H1 (cell line): ENCODE results near the gene PDS5A. TPM values are rescaled to one million over a fixed set of nuclear protein-coding genes. Genes with fewer than 3 reads are reported as not detected.

Experiments used
- CTCF ChIA-PET: fragments of 300-600 bp; sonication (Branson Sonifier 250); formaldehyde crosslinking; loops from one replicate; lab custom pipeline; 2021; ENCODE audit not compliant: partially characterized antibody; lab: Charles Lee
- POLR2A ChIA-PET: fragments of 300-600 bp; sonication (Branson Sonifier 250); formaldehyde crosslinking; loops from one replicate; lab custom pipeline; 2021; ENCODE audit warnings: inconsistent platforms; ENCODE audit not compliant: partially characterized antibody; lab: Charles Lee
- DNase-seq, 2 experiments: peaks; one replicate each; pipeline versions ENCODE4 v3.0.0 to v3.0.0-alpha.2; 2010 to 2022; ENCODE audit warnings: low spot score in 2 of 2, low read depth in 1 of 2, mixed read lengths in 1 of 2
- FAIRE-seq: peaks from 2 replicates; lab custom pipeline; 2011; peaks lifted over from hg19 to GRCh38; lab: Jason Lieb, UNC
- H2AFZ ChIP-seq: 2 replicates; pipeline ENCODE4 v1.8.1; 2012; ENCODE audit warnings: low read length, inconsistent platforms
- H2AK5ac ChIP-seq: 2 replicates; pipeline ENCODE4 v1.6.1; 2013; ENCODE audit warnings: low read depth, low read length
- H2BK120ac ChIP-seq: replicated peaks from 2 replicates; pipeline ENCODE3; 2013; ENCODE audit warnings: low read depth, low read length, inconsistent platforms
- H2BK12ac ChIP-seq: 2 replicates; pipeline ENCODE4 v1.6.1; 2013; ENCODE audit warnings: low read depth, low read length
- H2BK15ac ChIP-seq: 2 replicates; pipeline ENCODE4 v1.6.1; 2013; ENCODE audit warnings: low read length
- H2BK20ac ChIP-seq: 2 replicates; pipeline ENCODE4 v1.6.1; 2013; ENCODE audit warnings: low read length
- H2BK5ac ChIP-seq: 2 replicates; pipeline ENCODE4 v1.6.1; 2013; ENCODE audit warnings: low read depth, low read length
- H3K14ac ChIP-seq: 2 replicates; pipeline ENCODE4 v1.6.1; 2013; ENCODE audit warnings: inconsistent platforms; ENCODE audit not compliant: insufficient read length
- H3K18ac ChIP-seq: 2 replicates; pipeline ENCODE4 v1.6.1; 2013; ENCODE audit warnings: low read length; ENCODE audit errors: extremely low read depth
- H3K23ac ChIP-seq: 2 replicates; pipeline ENCODE4 v1.6.1; 2013; ENCODE audit warnings: inconsistent platforms; ENCODE audit not compliant: insufficient read length
- H3K23me2 ChIP-seq: 2 replicates; pipeline ENCODE4 v1.6.1; 2013; ENCODE audit warnings: low read depth, low read length
- H3K27ac ChIP-seq: 2 replicates; pipeline ENCODE4 v1.6.1; 2011; ENCODE audit warnings: low read depth, low read length, inconsistent platforms
- H3K27me3 ChIP-seq, 4 experiments: replicated peaks in 1 of 4; 1 replicate in 1 of 4; 2 replicates in 3 of 4; pipeline versions ENCODE4 v1.6.1 to v1.8.1; 2011 to 2013; ENCODE audit warnings: low read length in 3 of 4, mild to moderate bottlenecking in 3 of 4, inconsistent platforms in 2 of 4, mixed read lengths in 2 of 4, moderate library complexity in 1 of 4; ENCODE audit not compliant: control insufficient read depth in 3 of 4, insufficient read depth in 3 of 4; ENCODE audit errors: extremely low read depth in 1 of 4
- H3K36me3 ChIP-seq, 4 experiments: 2 replicates each; pipeline versions ENCODE4 v1.6.1 to v1.8.1; 2011 to 2013; ENCODE audit warnings: mild to moderate bottlenecking in 4 of 4, low read length in 3 of 4, moderate library complexity in 2 of 4, control low read depth in 1 of 4, inconsistent platforms in 1 of 4; ENCODE audit not compliant: insufficient read depth in 4 of 4, control insufficient read depth in 2 of 4
- H3K4ac ChIP-seq: replicated peaks from 2 replicates; pipeline ENCODE3; 2013; ENCODE audit warnings: low read length, low read depth, mixed read lengths, inconsistent platforms; ENCODE audit not compliant: insufficient read length
- H3K4me1 ChIP-seq, 4 experiments: replicated peaks in 1 of 4; 1 replicate in 1 of 4; 2 replicates in 3 of 4; pipeline versions ENCODE4 v1.6.1 to v1.8.1; 2011 to 2013; ENCODE audit warnings: low read length in 3 of 4, inconsistent platforms in 2 of 4, mixed read lengths in 1 of 4; ENCODE audit not compliant: insufficient read depth in 4 of 4, control insufficient read depth in 3 of 4
- H3K4me2 ChIP-seq, 2 experiments: 2 replicates each; pipeline versions ENCODE4 v1.6.1 to v1.8.1; 2011 to 2013; ENCODE audit warnings: low read depth in 2 of 2, low read length in 2 of 2, control low read depth in 1 of 2, inconsistent platforms in 1 of 2, mild to moderate bottlenecking in 1 of 2; ENCODE audit not compliant: insufficient read depth in 1 of 2
- H3K4me3 ChIP-seq, 4 experiments: fragments of 200-600, 300-600 bp in 1 of 4; sonication (generic), shearing (Covaris generic), sonication (Bioruptor Twin) in 1 of 4; 2 replicates each; pipeline versions ENCODE4 v1.5.1 to v1.8.1; 2011 to 2016; ENCODE audit warnings: low read length in 4 of 4, low read depth in 3 of 4, control low read depth in 2 of 4, inconsistent platforms in 2 of 4, mild to moderate bottlenecking in 2 of 4, mixed read lengths in 1 of 4, moderate library complexity in 1 of 4; ENCODE audit not compliant: insufficient read depth in 2 of 4; ENCODE audit errors: extremely low read depth in 1 of 4
- H3K56ac ChIP-seq: replicated peaks from 2 replicates; pipeline ENCODE3; 2013; ENCODE audit warnings: low read depth, mild to moderate bottlenecking, mixed read lengths, low read length, inconsistent platforms; ENCODE audit not compliant: insufficient read length
- H3K79me1 ChIP-seq: 2 replicates; pipeline ENCODE4 v1.6.1; 2013; ENCODE audit warnings: low read depth, low read length, control low read depth
- H3K79me2 ChIP-seq, 2 experiments: 2 replicates each; pipeline versions ENCODE4 v1.6.1 to v1.8.1; 2012 to 2013; ENCODE audit warnings: low read length in 2 of 2, mild to moderate bottlenecking in 2 of 2, inconsistent platforms in 1 of 2; ENCODE audit not compliant: insufficient read depth in 2 of 2, control insufficient read depth in 1 of 2
- H3K9ac ChIP-seq, 4 experiments: replicated peaks in 1 of 4; 1 replicate in 1 of 4; 2 replicates in 3 of 4; pipeline versions ENCODE4 v1.6.1 to v1.8.1; 2011 to 2013; ENCODE audit warnings: low read depth in 3 of 4, low read length in 3 of 4, control low read depth in 2 of 4, mild to moderate bottlenecking in 2 of 4, moderate library complexity in 2 of 4, inconsistent platforms in 1 of 4; ENCODE audit errors: extremely low read depth in 1 of 4
- H3K9me3 ChIP-seq, 2 experiments: 2 replicates each; pipeline versions ENCODE4 v1.6.1 to v1.8.1; 2012 to 2013; ENCODE audit warnings: mild to moderate bottlenecking in 2 of 2, moderate library complexity in 2 of 2, control low read depth in 1 of 2, inconsistent platforms in 1 of 2, low read depth in 1 of 2, low read length in 1 of 2, mixed read lengths in 1 of 2; ENCODE audit not compliant: insufficient read depth in 2 of 2
- H4K20me1 ChIP-seq, 2 experiments: replicated peaks in 1 of 2; 2 replicates each; pipeline versions ENCODE3 to v1.8.1; 2011 to 2013; ENCODE audit warnings: inconsistent platforms in 2 of 2, low read length in 2 of 2, mild to moderate bottlenecking in 1 of 2; ENCODE audit not compliant: insufficient read depth in 2 of 2, control insufficient read depth in 1 of 2
- H4K5ac ChIP-seq: 2 replicates; pipeline ENCODE4 v1.6.1; 2013; ENCODE audit warnings: low read length, low read depth, mixed read lengths, inconsistent platforms; ENCODE audit not compliant: insufficient read length
- H4K8ac ChIP-seq: 2 replicates; pipeline ENCODE4 v1.8.0; 2013; ENCODE audit warnings: mild to moderate bottlenecking, moderate library complexity, low read length, inconsistent platforms; ENCODE audit not compliant: insufficient read depth; ENCODE audit errors: extremely low read depth
- H4K91ac ChIP-seq: replicated peaks from 2 replicates; pipeline ENCODE3; 2013; ENCODE audit warnings: low read length, mixed read lengths, inconsistent platforms; ENCODE audit not compliant: insufficient read length
- BRCA1 ChIP-seq: IDR thresholded peaks from 2 replicates; pipeline ENCODE4 v1.6.1; 2012; ENCODE audit warnings: low read depth, low read length, improper control_type of control experiment
- CHD1 ChIP-seq: IDR thresholded peaks from 2 replicates; pipeline ENCODE4 v1.6.1; 2012; ENCODE audit warnings: low read depth, low read length, improper control_type of control experiment
- CREB1 ChIP-seq: IDR thresholded peaks from 2 replicates; pipeline ENCODE4 v1.6.1; 2012; ENCODE audit warnings: inconsistent platforms
- EZH2 ChIP-seq: fragments of 200-600 bp; sonication (generic); IDR thresholded peaks from 2 replicates; pipeline ENCODE4 v1.7.1; 2012; ENCODE audit warnings: low read depth, mild to moderate bottlenecking, moderate library complexity, low read length, inconsistent platforms; ENCODE audit not compliant: severe bottlenecking
- KDM5A ChIP-seq: fragments of 200-600 bp; IDR thresholded peaks from 2 replicates; pipeline ENCODE4 v1.7.1; 2012; ENCODE audit warnings: mild to moderate bottlenecking, low read length, inconsistent platforms, mixed read lengths
- NRF1 ChIP-seq: IDR thresholded peaks from 2 replicates; pipeline ENCODE4 v1.6.1; 2011; ENCODE audit warnings: mild to moderate bottlenecking, low read depth, low read length, improper control_type of control experiment
- RXRA ChIP-seq: IDR thresholded peaks from 2 replicates; pipeline ENCODE4 v1.6.1; 2011; ENCODE audit warnings: low read depth, mild to moderate bottlenecking, low read length, moderate library complexity; ENCODE audit not compliant: insufficient read depth
- SIRT6 ChIP-seq: IDR thresholded peaks from one replicate; pipeline ENCODE4 v1.7.1; 2012; ENCODE audit warnings: low read length, inconsistent platforms
- SIX5 ChIP-seq: IDR thresholded peaks from 2 replicates; pipeline ENCODE4 v1.6.1; 2011; ENCODE audit warnings: mild to moderate bottlenecking, low read depth, low read length
- SP4 ChIP-seq: IDR thresholded peaks from 2 replicates; pipeline ENCODE4 v1.6.1; 2012; ENCODE audit warnings: low read length, inconsistent platforms
- SUZ12 ChIP-seq: fragments of 200-600 bp; sonication (generic); IDR thresholded peaks from 2 replicates; pipeline ENCODE4 v1.6.1; 2012; ENCODE audit warnings: mild to moderate bottlenecking, inconsistent platforms, low read length, moderate library complexity, mixed read lengths
- TEAD4 ChIP-seq: IDR thresholded peaks from 2 replicates; pipeline ENCODE4 v1.6.1; 2012; ENCODE audit warnings: low read depth, low read length, inconsistent platforms, mixed read lengths
- YY1 ChIP-seq: IDR thresholded peaks from 2 replicates; pipeline ENCODE4 v1.6.1; 2011; ENCODE audit warnings: low read depth, mild to moderate bottlenecking, low read length
- WGBS, 2 experiments: shearing (Covaris generic) in 1 of 2; methylation state at CpG; one replicate each; pipeline versions ENCODE4 v1.1.6 to v1.1.7; 2013 to 2015; ENCODE audit warnings: low lambda C conversion rate in 2 of 2, mixed read lengths in 2 of 2, inconsistent platforms in 1 of 2, low coverage in 1 of 2, missing lambda C conversion rate in 1 of 2; ENCODE audit not compliant: insufficient replicate concordance in 2 of 2, insufficient coverage in 1 of 2, insufficient read length in 1 of 2; ENCODE audit errors: extremely low coverage in 1 of 2, missing lambda C conversion rate in 1 of 2; 5-methylcytosine and 5-hydroxymethylcytosine counted together
- polyA plus RNA-seq, 7 experiments: library from polyadenylated mRNA; depleted of rRNA in 3 of 7; stranded (reverse) in 5 of 7; unstranded in 2 of 7; fragments of >200 nt in 5 of 7; fragments of 200-250 nt in 2 of 7; gene quantifications; 1 replicate in 5 of 7; 2 replicates in 1 of 7; 4 replicates in 1 of 7; pipeline versions ENCODE4 v1.2.1 to v1.2.3, GENCODE V29; 2011 to 2013; ENCODE audit warnings: missing spikeins in 2 of 7, mixed read lengths in 2 of 7
- total RNA-seq: library from RNA; stranded (reverse); fragmentation: NEBNext Ultra II Directional; extraction: Animal tissue kit (Norgen Biotek cat#: 25700); gene quantifications from 2 replicates; pipeline ENCODE4 v1.2.1, GENCODE V29; 2021
- TF ChIP-seq, protein P1 (sequence below): IDR thresholded peaks from 2 replicates; pipeline ENCODE4 v1.6.1; 2012; ENCODE audit warnings: inconsistent platforms
- TF ChIP-seq, protein P2 (sequence below): IDR thresholded peaks from 2 replicates; pipeline ENCODE4 v1.6.1; 2012; ENCODE audit warnings: low read length, inconsistent platforms

Gene PDS5A
- total and polyA plus RNA-seq, 2 of the 8 experiments (the other 6 are each of a cell fraction or from before 2014, with no cell fraction given), result 15.5 to 76.6 TPM

DNA sequence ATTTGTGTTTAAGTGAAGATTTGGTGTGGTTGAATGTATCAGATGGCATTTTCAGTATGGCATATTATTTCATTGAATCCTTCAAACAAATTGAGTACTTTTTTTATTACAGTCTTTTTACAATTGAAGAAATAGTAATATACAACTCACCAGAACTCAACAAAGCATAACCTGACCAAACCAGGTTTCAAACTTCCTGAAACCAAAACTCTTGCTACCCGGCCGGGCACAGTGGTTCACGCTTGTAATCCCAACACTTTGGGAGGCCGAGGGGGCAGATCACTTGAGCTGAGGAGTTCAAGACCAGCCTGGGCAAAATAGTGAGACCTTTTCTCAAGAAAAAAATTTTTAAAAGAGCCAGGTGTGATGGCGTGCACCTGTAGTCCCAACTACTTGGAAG lies 185.6 kb downstream of the PDS5A start:
- CTCF ChIA-PET, result interaction anchor here (1.9 kb wide), 1 partner anchor 323 kb away, joined by 6 read pairs; no protein-coding TSS in a partner anchor
- H2AK5ac ChIP-seq, result no peak overlapping the region

More for the DNA sequence above, 185.6 kb downstream of the PDS5A start:
- H3K14ac ChIP-seq, result no peak overlapping the region
- no peaks in the 10 kb centered on the region for H3K27me3 ChIP-seq
- no peak overlapping the region for H2BK12ac ChIP-seq
- POLR2A ChIA-PET, result no interaction called here
- H2BK15ac ChIP-seq, result no peak overlapping the region
- no peak overlapping the region for H3K27ac ChIP-seq
- TF ChIP-seq SIRT6 (no peak), KDM5A (no peak), EZH2 (no peak), RXRA (no peak), BRCA1 (no peak), YY1 (no peak), CHD1 (no peak), NRF1 (no peak), SUZ12 (no peak), CREB1 (no peak), TEAD4 (no peak), SIX5 (no peak), SP4 (no peak)
- TF ChIP-seq, protein P1, sequence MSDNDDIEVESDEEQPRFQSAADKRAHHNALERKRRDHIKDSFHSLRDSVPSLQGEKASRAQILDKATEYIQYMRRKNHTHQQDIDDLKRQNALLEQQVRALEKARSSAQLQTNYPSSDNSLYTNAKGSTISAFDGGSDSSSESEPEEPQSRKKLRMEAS, result no peak
- TF ChIP-seq, protein P2, sequence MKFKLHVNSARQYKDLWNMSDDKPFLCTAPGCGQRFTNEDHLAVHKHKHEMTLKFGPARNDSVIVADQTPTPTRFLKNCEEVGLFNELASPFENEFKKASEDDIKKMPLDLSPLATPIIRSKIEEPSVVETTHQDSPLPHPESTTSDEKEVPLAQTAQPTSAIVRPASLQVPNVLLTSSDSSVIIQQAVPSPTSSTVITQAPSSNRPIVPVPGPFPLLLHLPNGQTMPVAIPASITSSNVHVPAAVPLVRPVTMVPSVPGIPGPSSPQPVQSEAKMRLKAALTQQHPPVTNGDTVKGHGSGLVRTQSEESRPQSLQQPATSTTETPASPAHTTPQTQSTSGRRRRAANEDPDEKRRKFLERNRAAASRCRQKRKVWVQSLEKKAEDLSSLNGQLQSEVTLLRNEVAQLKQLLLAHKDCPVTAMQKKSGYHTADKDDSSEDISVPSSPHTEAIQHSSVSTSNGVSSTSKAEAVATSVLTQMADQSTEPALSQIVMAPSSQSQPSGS, result no peak
- TF ChIP-seq, all 59 proteins: peak for 0
- H4K91ac ChIP-seq, result no peak overlapping the region
- H3K56ac ChIP-seq, result no peak overlapping the region
- no peaks in the 10 kb centered on the region for H3K79me2 ChIP-seq
- no peak overlapping the region for H2BK20ac ChIP-seq
- no peaks in the 10 kb centered on the region for H3K9me3 ChIP-seq
- H3K36me3 ChIP-seq, result no peaks in the 10 kb centered on the region
- H3K9ac ChIP-seq, result no peak overlapping the region
- H3K4me1 ChIP-seq, result no peaks in the 10 kb centered on the region
- H4K5ac ChIP-seq, result no peak overlapping the region
- H3K4me2 ChIP-seq, result no peak overlapping the region
- H3K79me1 ChIP-seq, result no peaks in the 10 kb centered on the region
- no peaks in the 10 kb centered on the region for H4K20me1 ChIP-seq
- no peak overlapping the region for H4K8ac ChIP-seq
- H2AFZ ChIP-seq, result no peak overlapping the region
- H3K23ac ChIP-seq, result no peak overlapping the region
- H3K18ac ChIP-seq, result no peak overlapping the region
- no peak overlapping the region for H3K4me3 ChIP-seq
- H2BK120ac ChIP-seq, result no peak overlapping the region
- H3K23me2 ChIP-seq, result no peaks in the 10 kb centered on the region
- H2BK5ac ChIP-seq, result no peak overlapping the region
- FAIRE-seq, result no peak
- WGBS, 2 experiments, result 91% methylated on average over 5 of the region's 5 CpGs; no CpG with 5 or more reads in 1 of the 2 experiments
- H3K4ac ChIP-seq, result no peak overlapping the region
- DNase-seq, result no peak
